ENCODE results near the gene GRB7.
A peak's percentile ranks its signal among the peaks of the same experiment; 100 is the strongest.
"Not testable (repeated sequence)": the region's sequence is repeated elsewhere in the genome, so short reads cannot be mapped to it uniquely, and the experiment has no call there.

The GRB7 gene

GRCh38 chr17:39737760-39738567 is at the start of gene GRB7:
Gene GRB7, plus strand, starts transcription at chr17:39737938. Its CDS starts 4,364 bp downstream, at chr17:39742302.
- peak; percentile 56 for DNase-seq

- DNase-seq: no peak
Measured at GRCh38 chr17:39688475-39688835, 49.3 kb upstream of the GRB7 start.

GRCh38 chr17:39688945-39689344 is 48.8 kb upstream of the GRB7 start:
- DNase-seq: no peak

DNA sequence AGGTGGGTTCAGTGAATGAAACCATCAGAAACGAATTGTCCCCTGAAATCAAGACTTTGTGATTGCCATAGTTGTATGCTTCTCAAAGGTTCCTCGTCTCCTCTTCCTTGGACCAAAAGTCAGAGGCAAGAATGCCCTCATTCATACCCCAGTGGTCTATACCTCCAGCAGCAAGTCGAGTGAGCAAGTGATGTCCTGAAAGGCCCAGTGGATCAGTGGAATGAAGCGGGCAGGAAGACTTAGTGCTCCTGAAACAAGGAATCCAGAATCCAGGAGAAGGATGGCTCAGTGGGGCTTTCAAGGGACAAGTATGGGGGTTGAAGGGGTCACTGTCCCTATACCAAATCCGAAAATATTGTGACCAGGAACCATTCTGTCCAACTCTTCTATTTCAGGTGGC is 43.1 kb upstream of the GRB7 start:
- no peak for DNase-seq

DNA sequence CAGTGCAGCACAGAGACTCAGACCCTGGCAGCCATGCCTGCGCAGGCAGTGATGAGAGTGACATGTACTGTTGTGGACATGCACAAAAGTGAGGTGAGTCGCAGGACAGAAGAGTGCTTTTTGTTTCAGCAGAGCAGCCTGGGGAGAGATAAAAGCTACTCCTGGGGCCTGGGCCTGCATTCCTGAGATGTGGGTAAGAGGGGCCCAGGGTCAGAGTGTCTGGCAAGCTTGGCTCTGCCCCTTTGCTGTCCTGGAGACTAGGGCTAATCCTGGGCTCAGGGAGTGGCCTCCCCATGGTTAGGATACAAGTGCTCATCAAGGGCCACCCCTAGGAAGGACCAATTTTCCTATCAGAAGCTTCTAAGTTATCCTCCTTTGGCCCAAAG is 42.7 kb upstream of the GRB7 start:
- DNase-seq: no peak

GRCh38 chr17:39696731-39697130 is 41.0 kb upstream of the GRB7 start:
- no peak for DNase-seq

DNA sequence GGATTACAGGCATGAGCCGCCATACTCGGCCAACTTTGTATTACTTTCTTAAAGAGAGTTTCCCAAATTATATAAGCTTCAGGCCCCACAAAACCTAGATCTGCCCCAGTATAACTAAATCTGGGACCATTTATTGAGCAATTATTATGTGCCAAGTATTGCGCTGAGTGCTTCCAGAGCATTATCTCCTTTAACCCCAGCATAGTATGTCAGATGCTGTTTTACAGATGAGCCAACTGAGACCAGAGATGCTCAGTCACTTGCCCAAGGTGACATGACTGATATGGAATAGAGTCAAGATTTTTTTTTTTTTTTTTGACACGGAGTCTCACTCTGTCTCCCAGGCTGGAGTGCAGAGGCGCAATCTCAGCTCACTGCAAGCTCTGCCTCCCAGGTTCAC is 39.8 kb upstream of the GRB7 start:
- no peak for DNase-seq

DNA sequence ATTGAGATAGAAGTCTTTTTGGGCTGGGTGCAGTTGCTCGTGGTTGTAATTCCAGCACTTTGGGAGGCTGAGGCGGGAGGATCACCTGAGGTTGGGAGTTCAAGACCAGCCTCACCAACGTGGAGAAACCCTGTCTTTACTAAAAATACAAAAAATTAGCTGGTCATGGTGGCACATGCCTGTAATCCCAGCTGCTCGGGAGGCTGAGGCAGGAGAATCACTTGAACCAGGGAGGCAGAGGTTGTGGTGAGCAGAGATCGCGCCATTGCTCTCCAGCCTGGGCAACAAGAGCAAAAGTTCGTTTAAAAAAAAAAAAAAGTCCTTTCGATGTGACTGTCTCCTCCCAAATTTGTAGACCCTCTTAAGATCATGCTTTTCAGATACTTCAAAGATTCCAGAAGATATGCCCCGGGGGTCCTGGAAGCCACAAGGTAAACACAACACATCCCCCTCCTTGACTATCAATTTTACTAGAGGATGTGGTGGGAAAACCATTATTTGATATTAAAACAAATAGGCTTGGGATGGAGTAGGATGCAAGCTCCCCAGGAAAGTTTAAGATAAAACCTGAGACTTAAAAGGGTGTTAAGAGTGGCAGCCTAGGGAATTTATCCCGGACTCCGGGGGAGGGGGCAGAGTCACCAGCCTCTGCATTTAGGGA is 38.5 kb upstream of the GRB7 start:
- DNase-seq: not testable (repeated sequence)

DNA sequence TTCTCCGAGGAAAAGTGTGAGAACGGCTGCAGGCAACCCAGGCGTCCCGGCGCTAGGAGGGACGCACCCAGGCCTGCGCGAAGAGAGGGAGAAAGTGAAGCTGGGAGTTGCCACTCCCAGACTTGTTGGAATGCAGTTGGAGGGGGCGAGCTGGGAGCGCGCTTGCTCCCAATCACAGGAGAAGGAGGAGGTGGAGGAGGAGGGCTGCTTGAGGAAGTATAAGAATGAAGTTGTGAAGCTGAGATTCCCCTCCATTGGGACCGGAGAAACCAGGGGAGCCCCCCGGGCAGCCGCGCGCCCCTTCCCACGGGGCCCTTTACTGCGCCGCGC is 38.0 kb upstream of the GRB7 start, which contains the start of gene ERBB2:
Gene ERBB2, plus strand, starts transcription at position 247 of the 330 bp plus-strand sequence. CDS start 175 bp downstream, outside the sequence.
- DNase-seq: no peak

GRCh38 chr17:39700148-39700987 is 37.4 kb upstream of the GRB7 start:
- no peak for DNase-seq

- no peak for DNase-seq
Measured at GRCh38 chr17:39701012-39701783, 36.5 kb upstream of the GRB7 start.

DNA sequence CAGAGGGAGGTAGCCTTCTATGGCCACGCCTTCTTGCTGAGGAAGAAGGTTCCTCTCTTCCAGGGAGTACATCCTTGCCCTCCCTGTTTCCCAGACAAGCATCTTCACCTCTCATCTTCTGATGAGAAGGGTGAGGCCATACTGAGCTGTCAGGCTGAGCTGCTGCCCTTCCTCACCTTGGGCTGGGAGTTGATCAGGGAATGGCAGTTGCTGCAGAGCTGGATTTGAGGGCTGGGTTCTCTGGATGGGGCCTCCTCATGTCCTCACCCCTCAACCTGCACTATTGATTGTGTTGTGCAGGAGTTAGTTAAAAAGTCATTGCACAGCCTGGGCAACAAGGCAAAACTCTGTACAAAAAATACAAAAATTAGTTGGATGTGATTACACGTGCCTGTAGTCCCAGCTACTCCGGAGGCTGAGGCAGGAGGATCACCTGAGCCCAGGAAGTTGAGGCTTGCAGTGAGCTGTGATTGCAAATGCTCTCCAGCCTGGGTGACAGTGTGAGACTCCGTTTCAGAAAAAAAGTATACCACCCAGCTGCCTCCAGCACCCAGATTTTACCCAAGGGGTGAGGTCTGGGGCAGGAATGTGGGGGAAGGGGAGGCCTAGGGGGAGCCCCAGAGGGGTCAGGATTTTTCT is 35.8 kb upstream of the GRB7 start:
- DNase-seq: no peak

GRCh38 chr17:39702901-39703893 is 34.5 kb upstream of the GRB7 start:
- DNase-seq: no peak

GRCh38 chr17:39703913-39704312 is 33.8 kb upstream of the GRB7 start:
- no peak for DNase-seq

GRCh38 chr17:39704821-39705551 is 32.8 kb upstream of the GRB7 start:
- no peak for DNase-seq

- DNase-seq: no peak
Measured at GRCh38 chr17:39705786-39706348, 31.9 kb upstream of the GRB7 start.

- no peak for DNase-seq
Measured at GRCh38 chr17:39706383-39706782, 31.4 kb upstream of the GRB7 start.

DNA sequence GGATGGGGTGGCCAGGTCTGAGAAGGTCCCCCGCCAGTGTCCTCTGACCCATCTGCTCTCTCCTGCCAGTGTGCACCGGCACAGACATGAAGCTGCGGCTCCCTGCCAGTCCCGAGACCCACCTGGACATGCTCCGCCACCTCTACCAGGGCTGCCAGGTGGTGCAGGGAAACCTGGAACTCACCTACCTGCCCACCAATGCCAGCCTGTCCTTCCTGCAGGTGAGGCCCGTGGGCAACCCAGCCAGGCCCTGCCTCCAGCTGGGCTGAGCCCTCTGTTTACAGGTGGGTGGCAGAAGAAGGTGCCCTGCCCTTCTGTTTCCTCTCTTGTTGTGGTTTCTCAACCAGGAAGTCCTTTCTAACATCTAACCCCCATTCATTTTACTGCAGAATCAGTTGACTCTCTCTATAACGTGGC is 30.8 kb upstream of the GRB7 start:
- no peak for DNase-seq

- no peak for DNase-seq
Measured at GRCh38 chr17:39709319-39709997, 28.3 kb upstream of the GRB7 start.

Measured in activated CD8-positive, alpha-beta memory T cell treated with anti-CD3 and anti-CD28 coated beads, Interleukin-2, amount 50 U/mL, for 48 hours (primary cell).